OCI-LY1 (cell line): ENCODE data around the gene SHE.

Experiments used
- CTCF ChIP-seq: fragments of 200-600 bp; sonication (generic), shearing (Covaris generic); IDR thresholded peaks from 2 replicates; pipeline ENCODE4 v1.5.1; 2017; ENCODE audit warnings: mild to moderate bottlenecking, antibody characterized with exemption, low read length, moderate library complexity, mixed read lengths
- EZH2 ChIP-seq: fragments of 200-600 bp; sonication (generic), shearing (Covaris generic); IDR thresholded peaks from 2 replicates; pipeline ENCODE4 v1.8.0; 2017; ENCODE audit warnings: borderline replicate concordance, mixed run types, mild to moderate bottlenecking, antibody characterized with exemption, low read length, moderate library complexity, mixed read lengths

GRCh38 chr1:154429841-154430611 lies 72.2 kb downstream of the SHE start:
- TF ChIP-seq EZH2 (no peak), CTCF (no peak)
